Uterus (tissue), 4 donors: ENCODE results near the gene PRRC2A. TPM values are rescaled to one million over a fixed set of nuclear protein-coding genes. Genes with fewer than 3 reads are reported as not detected.

Experiments
- DNase-seq, 2 donors: peaks; one replicate each; pipeline ENCODE4 v3.0.0-alpha.2; 2019 to 2020
- H3K27ac ChIP-seq, 2 donors: fragments of 200-600 bp; sonication (generic); 1 replicate in 1 of 2; 2 replicates in 1 of 2; pipeline ENCODE4 v1.5.1; 2016 to 2018
- H3K27me3 ChIP-seq, 2 donors: fragments of 200-600 bp; sonication (generic); one replicate each; pipeline ENCODE4 v1.5.1; 2018 to 2019; ENCODE audit warnings: control low read depth in 1 of 2
- H3K36me3 ChIP-seq, 2 donors: fragments of 200-600 bp; sonication (generic); one replicate each; pipeline ENCODE4 v1.5.1; 2019; ENCODE audit warnings: control low read depth in 1 of 2
- H3K4me1 ChIP-seq, 2 donors: fragments of 200-600 bp; sonication (generic); one replicate each; pipeline ENCODE4 v1.5.1; 2018 to 2019; ENCODE audit warnings: control low read depth in 1 of 2
- H3K4me3 ChIP-seq, 2 donors: fragments of 200-600 bp; sonication (generic); 1 replicate in 1 of 2; 2 replicates in 1 of 2; pipeline ENCODE4 v1.5.1; 2018 to 2019; ENCODE audit warnings: mild to moderate bottlenecking in 1 of 2
- H3K9me3 ChIP-seq, 2 donors: fragments of 200-600 bp; sonication (generic); one replicate each; pipeline ENCODE4 v1.5.1; 2019; ENCODE audit warnings: control low read depth in 1 of 2
- POLR2A ChIP-seq, 2 donors: fragments of 450-650 bp; IDR thresholded peaks; one replicate each; pipeline ENCODE4 v1.6.1; 2016; ENCODE audit warnings: antibody characterized with exemption in 2 of 2, mild to moderate bottlenecking in 1 of 2, moderate library complexity in 1 of 2
- intact Hi-C: fragments of 100-400 bp; cut with DNase I; formaldehyde crosslinking; loops from one replicate; pipeline ENCODE4 v1.15.1; 2023; ENCODE audit warnings: low total_unique reads
- total RNA-seq, 4 donors: library from RNA; depleted of rRNA in 3 of 4; stranded (reverse); fragments of >200 nt in 3 of 4; gene quantifications; one replicate each; pipeline versions ENCODE4 v1.1.0 to v1.2.4, GENCODE V29; 2014 to 2023
- TF ChIP-seq, protein P1 (sequence below), 4 experiments: fragments of 200-600 bp in 2 of 4; fragments of 450-650 bp in 2 of 4; sonication (generic) in 2 of 4; IDR thresholded peaks; one replicate each; pipeline ENCODE4 v1.5.1; 2016 to 2019; ENCODE audit warnings: antibody characterized with exemption in 4 of 4, mild to moderate bottlenecking in 2 of 4, moderate library complexity in 1 of 4
- donor health status: DM: yes; HTN: yes; CAD: no.

The PRRC2A gene
- total RNA-seq, 4 donors from 2014 or later: 35.4 to 218 (median 48.0) TPM

GRCh38 chr6:31627690-31628287 lies 7.3 kb downstream of the PRRC2A start:
- no peaks in the 10 kb centered on the region for H3K9me3 ChIP-seq
- intact Hi-C loops: no loop called here
- TF ChIP-seq, protein P1, sequence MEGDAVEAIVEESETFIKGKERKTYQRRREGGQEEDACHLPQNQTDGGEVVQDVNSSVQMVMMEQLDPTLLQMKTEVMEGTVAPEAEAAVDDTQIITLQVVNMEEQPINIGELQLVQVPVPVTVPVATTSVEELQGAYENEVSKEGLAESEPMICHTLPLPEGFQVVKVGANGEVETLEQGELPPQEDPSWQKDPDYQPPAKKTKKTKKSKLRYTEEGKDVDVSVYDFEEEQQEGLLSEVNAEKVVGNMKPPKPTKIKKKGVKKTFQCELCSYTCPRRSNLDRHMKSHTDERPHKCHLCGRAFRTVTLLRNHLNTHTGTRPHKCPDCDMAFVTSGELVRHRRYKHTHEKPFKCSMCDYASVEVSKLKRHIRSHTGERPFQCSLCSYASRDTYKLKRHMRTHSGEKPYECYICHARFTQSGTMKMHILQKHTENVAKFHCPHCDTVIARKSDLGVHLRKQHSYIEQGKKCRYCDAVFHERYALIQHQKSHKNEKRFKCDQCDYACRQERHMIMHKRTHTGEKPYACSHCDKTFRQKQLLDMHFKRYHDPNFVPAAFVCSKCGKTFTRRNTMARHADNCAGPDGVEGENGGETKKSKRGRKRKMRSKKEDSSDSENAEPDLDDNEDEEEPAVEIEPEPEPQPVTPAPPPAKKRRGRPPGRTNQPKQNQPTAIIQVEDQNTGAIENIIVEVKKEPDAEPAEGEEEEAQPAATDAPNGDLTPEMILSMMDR (IDR thresholded peaks at IDR 0.05): no peak
- TF ChIP-seq POLR2A (IDR thresholded peaks at IDR 0.05): no peak
- no peaks in the 10 kb centered on the region for H3K36me3 ChIP-seq
- no peak for DNase-seq
- H3K4me1 ChIP-seq: no peaks in the 10 kb centered on the region
- no peaks in the 10 kb centered on the region for H3K27me3 ChIP-seq
- H3K27ac ChIP-seq: no peak overlapping the region
- H3K4me3 ChIP-seq: no peak overlapping the region

DNA sequence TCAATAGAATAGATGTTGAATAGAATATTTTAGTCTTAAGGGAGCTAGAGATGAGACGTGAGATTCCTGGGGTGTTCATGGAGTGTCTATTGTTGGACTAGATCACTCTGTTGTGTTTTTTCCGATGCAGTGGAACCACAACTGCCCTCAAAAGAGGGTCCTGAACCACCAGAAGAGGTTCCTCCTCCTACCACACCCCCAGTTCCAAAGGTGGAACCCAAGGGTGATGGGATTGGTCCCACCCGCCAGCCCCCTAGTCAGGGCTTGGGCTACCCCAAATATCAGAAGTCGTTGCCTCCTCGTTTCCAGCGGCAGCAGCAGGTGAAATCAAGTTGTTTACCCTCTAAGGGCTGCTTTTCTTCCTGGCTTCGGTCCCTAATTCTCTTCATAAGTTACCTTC lies 8.5 kb downstream of the PRRC2A start:
- H3K27me3 ChIP-seq: no peaks in the 10 kb centered on the region
- no peak overlapping the region for H3K27ac ChIP-seq
- H3K4me3 ChIP-seq: no peak overlapping the region
- H3K4me1 ChIP-seq: no peaks in the 10 kb centered on the region
- TF ChIP-seq, protein P1 (IDR thresholded peaks at IDR 0.05): no peak
- no peak for TF ChIP-seq POLR2A (IDR thresholded peaks at IDR 0.05)
- intact Hi-C loops: no loop called here
- H3K36me3 ChIP-seq: no peaks in the 10 kb centered on the region
- no peak for DNase-seq
- no peaks in the 10 kb centered on the region for H3K9me3 ChIP-seq

DNA sequence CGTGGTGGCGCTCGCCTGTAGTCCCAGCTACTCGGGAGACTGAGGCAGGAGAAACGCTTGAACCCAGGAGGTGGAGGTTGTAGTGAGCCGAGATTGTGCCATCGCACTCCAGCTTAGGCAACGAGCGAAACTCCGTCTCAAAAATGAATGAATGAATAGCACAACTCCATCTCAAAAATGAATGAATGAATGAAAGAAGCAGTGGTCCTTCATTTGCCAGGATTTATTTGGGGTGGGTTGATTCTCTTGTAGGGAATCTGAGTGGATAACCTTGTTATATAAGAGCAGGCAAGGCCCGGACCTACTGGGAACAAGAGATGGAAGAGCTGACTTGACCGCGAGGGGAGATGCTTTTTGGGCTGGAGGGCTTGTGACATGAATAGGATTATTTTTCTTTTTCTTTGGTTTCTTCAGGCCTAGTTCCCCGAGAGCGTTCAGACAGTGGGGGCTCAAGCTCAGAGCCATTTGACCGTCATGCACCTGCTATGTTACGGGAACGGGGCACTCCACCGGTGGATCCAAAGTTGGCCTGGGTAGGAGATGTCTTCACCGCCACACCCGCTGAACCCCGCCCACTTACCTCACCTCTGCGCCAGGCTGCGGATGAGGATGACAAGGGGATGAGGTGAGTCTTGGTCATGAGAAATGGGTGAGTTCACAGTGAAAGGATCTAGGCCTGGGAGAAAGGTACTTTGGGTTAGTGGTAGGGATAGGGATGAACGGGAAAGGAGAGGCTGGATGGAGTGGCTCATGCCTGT lies 9.8 kb downstream of the PRRC2A start:
- no peak overlapping the region for H3K4me3 ChIP-seq
- H3K4me1 ChIP-seq: no peaks in the 10 kb centered on the region
- TF ChIP-seq, protein P1 (IDR thresholded peaks at IDR 0.05): no peak
- no peak for TF ChIP-seq POLR2A (IDR thresholded peaks at IDR 0.05)
- DNase-seq: no peak
- intact Hi-C loops: no loop called here
- H3K27me3 ChIP-seq: no peaks in the 10 kb centered on the region
- no peak overlapping the region for H3K27ac ChIP-seq
- H3K36me3 ChIP-seq: no peaks in the 10 kb centered on the region
- H3K9me3 ChIP-seq: no peaks in the 10 kb centered on the region

DNA sequence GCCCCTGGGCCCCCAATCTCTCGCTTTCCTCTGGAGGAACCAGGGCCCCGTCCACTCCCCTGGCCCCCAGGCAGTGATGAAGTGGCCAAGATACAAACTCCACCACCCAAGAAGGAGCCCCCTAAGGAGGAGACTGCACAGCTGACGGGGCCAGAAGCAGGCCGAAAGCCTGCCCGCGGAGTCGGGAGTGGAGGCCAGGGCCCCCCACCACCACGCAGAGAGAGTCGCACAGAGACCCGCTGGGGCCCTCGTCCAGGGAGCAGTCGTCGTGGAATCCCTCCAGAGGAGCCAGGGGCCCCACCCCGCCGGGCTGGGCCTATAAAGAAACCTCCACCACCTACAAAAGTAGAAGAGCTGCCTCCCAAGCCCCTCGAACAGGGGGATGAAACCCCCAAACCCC lies 10.7 kb downstream of the PRRC2A start:
- no peaks in the 10 kb centered on the region for H3K4me1 ChIP-seq
- TF ChIP-seq POLR2A (IDR thresholded peaks at IDR 0.05): no peak
- TF ChIP-seq, protein P1 (IDR thresholded peaks at IDR 0.05): no peak
- H3K4me3 ChIP-seq: no peak overlapping the region
- no peak overlapping the region for H3K27ac ChIP-seq
- no peaks in the 10 kb centered on the region for H3K9me3 ChIP-seq
- no peak for DNase-seq
- no peaks in the 10 kb centered on the region for H3K27me3 ChIP-seq
- intact Hi-C loops: no loop called here
- no peaks in the 10 kb centered on the region for H3K36me3 ChIP-seq

GRCh38 chr6:31631681-31632278 lies 11.3 kb downstream of the PRRC2A start:
- DNase-seq: no peak
- Histone ChIP-seq H3K27me3 (no peaks in the 10 kb centered on the region), H3K27ac (no peak overlapping the region), H3K4me3 (no peak overlapping the region), H3K9me3 (no peaks in the 10 kb centered on the region), H3K36me3 (no peaks in the 10 kb centered on the region), H3K4me1 (no peaks in the 10 kb centered on the region)
- intact Hi-C loops: no loop called here
- TF ChIP-seq POLR2A (IDR thresholded peaks at IDR 0.05): no peak
- TF ChIP-seq, protein P1 (IDR thresholded peaks at IDR 0.05): no peak
